Hair follicle dermal papilla cell (primary cell): ENCODE measurements around the gene ANGPTL2. TPM values are rescaled to one million over a fixed set of nuclear protein-coding genes. Genes with fewer than 3 reads are reported as not detected.

ENCODE experiments used
- total RNA-seq: library from RNA; depleted of rRNA; stranded (reverse); fragments of >200 nt; gene quantifications from 2 replicates; pipeline ENCODE4 v1.2.3, GENCODE V29; 2012

Gene ANGPTL2, protein sequence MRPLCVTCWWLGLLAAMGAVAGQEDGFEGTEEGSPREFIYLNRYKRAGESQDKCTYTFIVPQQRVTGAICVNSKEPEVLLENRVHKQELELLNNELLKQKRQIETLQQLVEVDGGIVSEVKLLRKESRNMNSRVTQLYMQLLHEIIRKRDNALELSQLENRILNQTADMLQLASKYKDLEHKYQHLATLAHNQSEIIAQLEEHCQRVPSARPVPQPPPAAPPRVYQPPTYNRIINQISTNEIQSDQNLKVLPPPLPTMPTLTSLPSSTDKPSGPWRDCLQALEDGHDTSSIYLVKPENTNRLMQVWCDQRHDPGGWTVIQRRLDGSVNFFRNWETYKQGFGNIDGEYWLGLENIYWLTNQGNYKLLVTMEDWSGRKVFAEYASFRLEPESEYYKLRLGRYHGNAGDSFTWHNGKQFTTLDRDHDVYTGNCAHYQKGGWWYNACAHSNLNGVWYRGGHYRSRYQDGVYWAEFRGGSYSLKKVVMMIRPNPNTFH
- total RNA-seq: 93.9 and 100 TPM in 2 replicates

DNA sequence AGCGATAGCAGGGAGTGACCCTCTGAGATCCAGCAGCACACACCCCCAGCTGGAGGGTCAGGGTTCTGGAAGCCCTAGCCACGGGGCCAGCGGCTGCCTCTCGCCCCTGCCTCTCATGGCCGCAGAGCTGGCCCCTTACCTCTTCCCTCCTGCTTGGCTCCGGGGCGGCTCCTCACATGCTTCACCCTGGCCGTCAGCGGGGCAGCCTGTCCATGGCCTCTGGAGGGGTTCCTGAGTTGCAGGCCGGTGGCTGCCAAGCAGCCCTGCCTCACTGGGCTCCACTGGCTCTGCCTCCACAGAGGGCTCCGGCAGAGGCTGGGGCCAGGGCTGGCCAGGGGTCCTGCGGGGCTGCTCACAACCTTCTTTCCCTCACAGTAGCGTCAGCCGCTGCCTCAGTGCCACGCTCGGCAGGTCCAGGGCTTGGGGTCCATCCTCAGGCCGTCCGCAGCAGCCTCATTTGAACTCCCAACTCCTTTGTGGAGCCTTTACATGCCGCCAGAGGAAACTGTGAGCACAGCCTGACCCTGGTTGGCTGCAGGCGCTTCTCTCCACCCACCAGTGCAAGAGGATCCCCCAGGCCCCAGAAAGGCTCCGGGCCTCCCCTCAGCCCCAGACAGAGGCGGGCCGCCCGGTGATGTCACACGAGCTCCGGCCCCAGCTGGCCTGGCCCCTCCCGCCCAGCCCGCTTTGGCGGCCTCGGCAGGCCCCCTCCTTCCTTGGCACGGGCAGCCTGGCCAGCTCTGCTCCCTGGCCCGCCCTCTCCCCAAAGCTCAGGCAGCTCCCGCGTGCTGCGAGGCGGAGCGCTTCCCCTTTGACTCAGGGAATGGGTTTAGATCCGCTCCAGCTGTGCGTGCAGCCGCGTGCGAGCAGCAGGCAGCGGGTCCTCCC is at the start of gene ANGPTL2:
Gene ANGPTL2 (minus strand): TSS at position 460 of the 888 bp plus-strand sequence. CDS start 13,904 bp downstream, outside the sequence.

Other genes with a start within 250 kb of the ANGPTL2 start
- 4.0 and 4.1 TPM in 2 replicates for gene RALGPS1, start 207.9 kb downstream of the ANGPTL2 start, total RNA-seq
- gene GARNL3, start 142.1 kb upstream of the ANGPTL2 start, total RNA-seq: 2.9 and 7.3 TPM in 2 replicates